Airway epithelial cell (primary cell): ENCODE data around the gene COMTD1. TPM values are rescaled to one million over a fixed set of nuclear protein-coding genes. Genes with fewer than 3 reads are reported as not detected.

ENCODE experiments used
- total RNA-seq: library from RNA; depleted of rRNA; stranded (reverse); fragments of >200 nt; gene quantifications from 2 replicates; pipeline ENCODE4 v1.2.3, GENCODE V29; 2015

COMTD1 gene
- 57.6 and 87.0 TPM in 2 replicates for total RNA-seq

GRCh38 chr10:75235375-75236177 is at the start of gene COMTD1:
Gene COMTD1 (minus strand): TSS chr10:75235957. CDS start chr10:75235928, 29 bp downstream.

GRCh38 chr10:75210282-75211006 is 25.3 kb downstream of the COMTD1 start, which contains the start of gene VDAC2:
Gene VDAC2 (plus strand): TSS chr10:75210796. CDS start chr10:75211159, 363 bp downstream.

Other genes starting within 250 kb of the COMTD1 start
- 14.5 and 18.0 TPM in 2 replicates for gene SAMD8, start 124.3 kb downstream of the COMTD1 start, total RNA-seq
- gene VDAC2, start 25.2 kb downstream of the COMTD1 start, total RNA-seq, result 224 and 226 TPM in 2 replicates
- gene ZNF503, start 165.8 kb upstream of the COMTD1 start, total RNA-seq, result 18.6 and 22.7 TPM in 2 replicates
- gene LRMDA, start 195.7 kb upstream of the COMTD1 start, total RNA-seq, result 1.3 TPM in 2 replicates